GM12891 (cell line): Measurements from ENCODE around the gene SNX30.

Source experiments
- POLR2A ChIP-seq: IDR thresholded peaks from 2 replicates; pipeline ENCODE4 v1.6.1; 2011; ENCODE audit warnings: low read depth, low read length, control low read depth
- POLR2AphosphoS5 ChIP-seq: IDR thresholded peaks from 2 replicates; pipeline ENCODE4 v1.6.1; 2011; ENCODE audit warnings: low read depth, low read length, control low read depth
- POU2F2 ChIP-seq: IDR thresholded peaks from 2 replicates; pipeline ENCODE4 v1.6.1; 2011; ENCODE audit warnings: low read depth, mild to moderate bottlenecking, control low read depth, low read length, moderate library complexity
- SPI1 ChIP-seq: IDR thresholded peaks from 2 replicates; pipeline ENCODE4 v1.6.1; 2011; ENCODE audit warnings: low read depth, low read length, control low read depth
- TAF1 ChIP-seq: IDR thresholded peaks from 2 replicates; pipeline ENCODE4 v1.6.1; 2011; ENCODE audit warnings: low read depth, low read length, control low read depth

GRCh38 chr9:112760821-112761220, 10.3 kb downstream of the SNX30 start:
- no peak for TF ChIP-seq POLR2A
- TF ChIP-seq TAF1: no peak
- no peak for TF ChIP-seq POLR2AphosphoS5
- TF ChIP-seq POU2F2: no peak
- TF ChIP-seq SPI1: no peak
